Left renal pelvis (tissue), 4 donors: ENCODE measurements around the gene SULT1C3. TPM values are rescaled to one million over a fixed set of nuclear protein-coding genes. Genes with fewer than 3 reads are reported as not detected.

Experiments used
- DNase-seq, 4 donors: peaks; one replicate each; pipeline ENCODE4 v3.0.0-alpha.2; 2013; ENCODE audit warnings: low read depth in 4 of 4, low spot score in 3 of 4
- polyA plus RNA-seq, 4 donors: library from polyadenylated mRNA; unstranded; fragments of 120-200 nt; gene quantifications; one replicate each; pipeline ENCODE4 v1.2.1, GENCODE V29; 2013; ENCODE audit not compliant: insufficient read length in 4 of 4

SULT1C3 gene
- polyA plus RNA-seq, 4 donors: not detected

DNA sequence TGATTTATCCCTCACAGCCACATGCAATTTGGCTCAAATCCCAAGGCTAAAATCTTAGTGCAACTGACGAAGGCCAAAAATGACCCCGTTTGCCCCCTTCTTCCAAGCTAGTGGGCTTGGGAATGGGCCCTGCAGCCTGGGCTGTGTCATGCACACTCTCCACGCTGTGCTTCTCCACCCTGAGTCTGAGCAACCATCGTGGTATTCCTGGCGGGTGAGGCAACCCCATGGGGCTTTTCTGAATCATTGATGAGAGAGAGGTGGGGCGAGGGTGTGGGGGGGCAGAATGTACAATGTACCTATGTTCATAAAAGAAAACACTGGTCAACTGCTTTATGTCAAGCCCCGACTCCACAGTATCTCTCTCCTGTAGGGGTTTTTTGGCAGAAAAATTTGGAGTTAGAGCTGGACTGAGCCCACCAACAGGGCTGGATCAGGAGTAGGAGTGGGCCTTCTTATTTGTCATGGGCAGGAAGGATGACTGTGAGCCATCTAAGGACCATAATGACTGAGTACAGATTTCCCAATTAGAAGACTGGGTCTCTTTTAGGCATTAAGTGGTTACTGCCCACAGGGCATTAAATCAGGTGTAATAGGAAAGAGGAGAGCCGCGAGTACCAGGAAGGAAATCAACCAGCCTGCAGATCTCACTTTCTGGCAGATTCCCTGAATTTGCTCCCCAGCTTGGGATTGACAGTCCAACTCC is 57.8 kb downstream of the SULT1C3 start:
- no peak for DNase-seq

DNA sequence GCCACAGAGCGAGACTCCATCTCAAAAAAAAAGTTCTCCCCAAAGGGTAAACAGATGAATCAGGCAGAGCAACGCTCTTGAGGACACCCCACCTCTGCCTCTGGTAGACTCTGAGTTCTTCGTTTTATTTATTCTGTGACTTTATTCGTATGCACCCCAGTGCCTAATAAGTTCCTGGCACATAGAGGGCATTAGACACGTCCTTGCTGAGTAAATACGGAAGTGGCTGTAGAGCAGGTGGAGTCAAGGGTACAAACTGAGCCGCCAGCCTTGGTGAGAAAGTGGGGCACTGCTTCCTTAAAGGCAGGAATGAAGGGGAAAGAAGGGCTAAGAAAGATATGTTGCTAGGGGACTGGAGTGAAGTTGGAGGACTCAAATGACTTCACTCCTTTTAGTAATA is 61.8 kb downstream of the SULT1C3 start:
- no peak for DNase-seq

DNA sequence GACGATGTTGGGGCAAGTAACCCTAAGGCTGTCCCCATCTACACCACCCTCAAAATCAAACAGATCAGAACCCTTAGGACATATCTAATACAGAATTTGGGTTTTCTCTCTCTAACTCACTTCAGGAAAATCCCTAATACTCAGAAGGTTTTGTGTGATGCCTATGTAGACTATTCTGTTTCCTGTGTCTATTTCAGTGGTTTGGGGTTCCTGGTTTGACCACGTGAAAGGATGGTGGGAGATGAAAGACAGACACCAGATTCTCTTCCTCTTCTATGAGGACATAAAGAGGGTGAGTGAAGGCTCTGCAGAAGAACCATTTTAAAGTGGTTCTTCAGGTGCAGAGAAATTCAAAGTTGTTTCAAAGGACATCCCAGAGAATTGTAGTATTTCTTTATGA is 65.2 kb downstream of the SULT1C3 start:
- no peak for DNase-seq

DNA sequence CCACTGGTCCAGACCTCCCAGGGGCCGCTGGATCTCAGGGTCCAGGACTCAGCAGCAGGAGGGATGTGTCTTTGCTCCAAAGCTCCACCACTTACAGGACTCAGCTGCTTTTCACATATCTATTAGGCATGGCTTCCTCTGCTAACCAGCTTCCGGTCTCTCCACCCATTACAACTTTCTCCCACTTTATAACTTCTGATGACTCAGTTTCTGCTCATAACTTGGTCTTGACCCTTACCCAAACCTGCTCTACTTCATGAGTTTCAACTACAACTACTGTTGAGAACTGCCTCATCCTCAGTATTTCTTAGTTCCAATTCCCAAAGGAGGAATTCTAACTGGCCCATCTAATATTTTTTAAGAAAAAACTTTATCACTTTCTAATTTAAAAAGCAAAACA is 66.1 kb downstream of the SULT1C3 start:
- DNase-seq: no peak

DNA sequence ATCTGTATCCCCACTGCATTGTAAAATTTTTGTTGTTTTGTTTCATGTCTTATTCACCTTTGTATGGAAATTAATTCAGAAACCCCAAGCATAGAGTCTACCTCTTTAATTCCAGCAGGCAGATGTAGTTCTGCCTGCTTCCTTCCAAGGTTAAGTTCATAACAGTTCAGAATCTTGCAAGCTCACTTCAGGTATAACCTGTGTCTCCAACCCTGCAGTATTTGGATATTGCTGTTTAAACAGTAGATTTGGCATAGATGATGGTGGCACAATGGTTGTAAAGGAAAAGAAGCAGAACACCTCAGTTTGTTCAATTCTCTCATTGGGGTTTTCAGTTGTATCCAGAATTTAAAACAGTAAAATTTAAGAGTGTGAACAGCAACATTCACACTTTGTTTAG is 70.1 kb downstream of the SULT1C3 start:
- no peak for DNase-seq

Other genes starting within 250 kb of the SULT1C3 start
- 10 to 100 TPM in 3 of 4 donors, 1 to 10 TPM in 1; 3.2 to 70.7 (median 51.2) TPM for gene SULT1C2, start 48.9 kb downstream of the SULT1C3 start, polyA plus RNA-seq
- gene SULT1C4, start 138.0 kb downstream of the SULT1C3 start, polyA plus RNA-seq: 10 to 100 TPM; 44.6 to 55.5 (median 48.3) TPM
- 10 to 100 TPM; 43.3 to 79.3 (median 58.2) TPM for gene GCC2, start 209.2 kb downstream of the SULT1C3 start, polyA plus RNA-seq